GM12878 (cell line): ENCODE measurements around the gene DVL2. TPM values are rescaled to one million over a fixed set of nuclear protein-coding genes. Genes with fewer than 3 reads are reported as not detected.

ENCODE experiments used
- BACH1 ChIP-seq: fragments of 450-650 bp; IDR thresholded peaks from 2 replicates; pipeline ENCODE4 v1.6.1; 2017; ENCODE audit warnings: mild to moderate bottlenecking, borderline replicate concordance
- CREM ChIP-seq: IDR thresholded peaks from 2 replicates; pipeline ENCODE4 v1.6.1; 2014; ENCODE audit warnings: antibody characterized with exemption, low read depth
- E4F1 ChIP-seq: fragments of 450-650 bp; IDR thresholded peaks from 2 replicates; pipeline ENCODE4 v1.6.1; 2018; ENCODE audit warnings: borderline replicate concordance, mild to moderate bottlenecking; ENCODE audit not compliant: partially characterized antibody
- EP300 ChIP-seq, 2 experiments: fragments of 150-350 bp in 1 of 2; IDR thresholded peaks; 2 replicates each; pipeline ENCODE4 v1.6.1; 2011 to 2012; ENCODE audit warnings: low read depth in 2 of 2, low read length in 2 of 2, borderline replicate concordance in 1 of 2, improper control_type of control experiment in 1 of 2, inconsistent platforms in 1 of 2; ENCODE audit not compliant: control insufficient read depth in 1 of 2
- KDM1A ChIP-seq: fragments of 200-600 bp; sonication (generic); IDR thresholded peaks from 2 replicates; pipeline ENCODE4 v1.6.1; 2016; ENCODE audit warnings: borderline replicate concordance
- KLF5 ChIP-seq: fragments of 450-650 bp; IDR thresholded peaks from 2 replicates; pipeline ENCODE4 v1.6.1; 2014; ENCODE audit warnings: mild to moderate bottlenecking; ENCODE audit not compliant: partially characterized antibody
- LARP7 ChIP-seq: fragments of 450-650 bp; IDR thresholded peaks from 2 replicates; pipeline ENCODE4 v1.6.1; 2017; ENCODE audit warnings: mild to moderate bottlenecking
- MXI1 ChIP-seq: fragments of 150-350 bp; IDR thresholded peaks from 2 replicates; pipeline ENCODE4 v1.6.1; 2011; ENCODE audit warnings: low read depth, mild to moderate bottlenecking, inconsistent platforms, low read length, improper control_type of control experiment
- NFYA ChIP-seq: IDR thresholded peaks from 2 replicates; pipeline ENCODE4 v1.6.1; 2011; ENCODE audit warnings: low read depth, mild to moderate bottlenecking, low read length, improper control_type of control experiment, borderline replicate concordance
- PAX5 ChIP-seq: IDR thresholded peaks from 2 replicates; pipeline ENCODE4 v1.6.1; 2011; ENCODE audit warnings: low read depth, low read length, borderline replicate concordance
- PKNOX1 ChIP-seq: fragments of 450-650 bp; IDR thresholded peaks from 2 replicates; pipeline ENCODE4 v1.6.1; 2016; ENCODE audit warnings: mild to moderate bottlenecking
- PML ChIP-seq: IDR thresholded peaks from 2 replicates; pipeline ENCODE4 v1.6.1; 2012; ENCODE audit warnings: low read length, inconsistent platforms
- POLR2A ChIP-seq: IDR thresholded peaks from 2 replicates; pipeline ENCODE4 v1.6.1; 2011; ENCODE audit warnings: low read depth, mild to moderate bottlenecking, low read length
- SP1 ChIP-seq: IDR thresholded peaks from one replicate; pipeline ENCODE4 v1.6.1; 2011; ENCODE audit warnings: low read depth, low read length
- ZNF274 ChIP-seq: IDR thresholded peaks from one replicate; pipeline ENCODE4 v1.8.0; 2011; ENCODE audit not compliant: insufficient read length, insufficient read depth
- ZNF592 ChIP-seq: fragments of 450-650 bp; IDR thresholded peaks from 2 replicates; pipeline ENCODE4 v1.6.1; 2017; ENCODE audit warnings: mild to moderate bottlenecking, moderate library complexity
- ZNF687 ChIP-seq: fragments of 450-650 bp; IDR thresholded peaks from 2 replicates; pipeline ENCODE4 v1.6.1; 2017; ENCODE audit warnings: mild to moderate bottlenecking, moderate library complexity
- polyA plus RNA-seq, 11 experiments: library from polyadenylated mRNA; depleted of rRNA in 4 of 11; unstranded in 6 of 11; stranded (reverse) in 5 of 11; fragments of >200 nt; fragmentation: Nextera tagmentation in 4 of 11; fragmentation: Illumina TruSeq in 1 of 11; extraction: Ambion mirVana in 4 of 11; extraction: Trizol in 1 of 11; gene quantifications; 1 replicate in 1 of 11; 2 replicates in 10 of 11; pipeline versions ENCODE4 v1.2.1 to v1.2.3, GENCODE V29; 2011 to 2016; ENCODE audit warnings: inconsistent platforms in 2 of 11, missing spikeins in 2 of 11, low read depth in 1 of 11
- total RNA-seq, 4 experiments: library from RNA; depleted of rRNA in 3 of 4; stranded (reverse); fragments of >200 nt in 3 of 4; fragmentation: Illumina TruSeq in 1 of 4; extraction: Trizol in 1 of 4; gene quantifications; 2 replicates each; pipeline versions ENCODE4 v1.2.1 to v1.2.3, GENCODE V29; 2013 to 2021

DVL2 gene
- total and polyA plus RNA-seq, 10 of the 15 experiments (the other 5 are each of a cell fraction or from before 2014, with no cell fraction given) = 0.97 to 44.8 (median 23.2) TPM

DNA sequence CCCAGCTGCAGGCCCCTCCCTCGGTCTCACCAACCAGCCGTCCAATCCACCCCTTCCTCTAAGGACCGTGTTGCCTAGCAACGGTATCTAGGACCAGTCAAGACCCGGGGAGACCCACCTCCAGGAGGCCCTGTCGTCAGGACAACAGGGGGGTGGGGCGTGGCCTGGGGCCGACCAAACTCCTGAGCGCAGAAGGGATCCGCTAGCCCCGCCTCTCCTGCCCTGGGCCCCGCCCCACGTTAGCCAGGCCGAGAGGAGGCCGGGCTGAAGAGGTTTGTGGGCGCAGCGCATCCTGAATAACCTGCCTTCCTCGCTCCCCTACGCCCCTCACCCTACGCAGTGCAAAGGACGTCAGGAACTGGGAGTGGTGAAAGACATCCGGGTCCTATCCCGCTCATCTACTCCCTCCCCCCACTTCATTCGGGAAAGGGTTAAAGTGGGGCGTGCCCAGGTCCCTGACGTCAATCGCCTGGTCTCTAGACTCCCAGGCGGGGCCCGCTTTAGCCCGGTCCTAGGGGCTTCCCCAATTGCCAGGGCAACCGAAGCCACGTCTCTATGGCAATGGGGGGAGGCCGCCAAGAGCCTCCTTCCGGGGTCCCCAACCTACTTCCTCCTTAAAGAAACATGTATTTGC lies 29.4 kb downstream of the DVL2 start (continued):
- no peak for TF ChIP-seq ZNF274
- peak; percentile 86 for TF ChIP-seq PAX5
- TF ChIP-seq ZNF592 = no peak
- no peak for TF ChIP-seq BACH1
- TF ChIP-seq PML = no peak
- peak in 1 of 2 experiments; percentile 31; a peak in 1 of 4 replicates for TF ChIP-seq EP300 (IDR thresholded peaks at IDR 0.05; ENCODE audit: borderline replicate concordance in 1 of 2, control insufficient read depth in 1 of 2, low read depth in 2 of 2, low read length in 2 of 2)
- TF ChIP-seq KLF5 = peak; percentile 71
- TF ChIP-seq ZNF687 = no peak
- TF ChIP-seq E4F1 = peak; percentile 16
- peak; percentile 66 for TF ChIP-seq PKNOX1
- peak; percentile 97 for TF ChIP-seq MXI1
- TF ChIP-seq KDM1A = no peak
- TF ChIP-seq LARP7 = 0 out of 2 replicates have a peak, but pooled peaks have one; percentile 62
- TF ChIP-seq SP1 = peak; percentile 77
- peak; percentile 80 for TF ChIP-seq CREM
- peak; percentile 47; the same call in 1 of the 2 replicates for TF ChIP-seq POLR2A
- no peak for TF ChIP-seq NFYA
